Subcutaneous abdominal adipose tissue (tissue), 5 donors: ENCODE data around the gene RASGRF1.

ENCODE experiments used
- H3K27ac ChIP-seq: one replicate; pipeline ENCODE4 v1.7.0; 2013; ENCODE audit warnings: low read depth, mild to moderate bottlenecking, inconsistent platforms, low read length, moderate library complexity
- H3K27me3 ChIP-seq, 5 donors: one replicate each; pipeline ENCODE4 v1.7.0; 2013; ENCODE audit warnings: low read length in 5 of 5, inconsistent platforms in 1 of 5; ENCODE audit not compliant: control insufficient read depth in 5 of 5, insufficient read depth in 4 of 5
- H3K36me3 ChIP-seq, 5 donors: one replicate each; pipeline ENCODE4 v1.7.0; 2013; ENCODE audit warnings: low read length in 5 of 5; ENCODE audit not compliant: control insufficient read depth in 5 of 5, insufficient read depth in 5 of 5
- H3K4me1 ChIP-seq, 5 donors: one replicate each; pipeline ENCODE4 v1.7.0; 2013; ENCODE audit warnings: low read length in 5 of 5, mild to moderate bottlenecking in 3 of 5, moderate library complexity in 1 of 5; ENCODE audit not compliant: control insufficient read depth in 5 of 5, insufficient read depth in 5 of 5
- H3K4me3 ChIP-seq, 5 donors: one replicate each; pipeline ENCODE4 v1.7.0; 2013; ENCODE audit warnings: low read length in 5 of 5, low read depth in 1 of 5
- H3K9ac ChIP-seq, 5 donors: one replicate each; pipeline ENCODE4 v1.7.0; 2013; ENCODE audit warnings: low read length in 5 of 5, mild to moderate bottlenecking in 4 of 5, moderate library complexity in 3 of 5
- H3K9me3 ChIP-seq, 5 donors: one replicate each; pipeline ENCODE4 v1.7.0; 2013; ENCODE audit warnings: low read length in 5 of 5; ENCODE audit not compliant: control insufficient read depth in 5 of 5
- donor health status: healthy.
- donor health status: healthy.
- donor health status: healthy.
- donor health status: healthy.
- donor health status: healthy.

RASGRF1 gene

GRCh38 chr15:79059081-79059572 lies 31.5 kb downstream of the RASGRF1 start:
- no peak overlapping the region for H3K9ac ChIP-seq
- no peaks in the 10 kb centered on the region for H3K9me3 ChIP-seq
- peaks cover 0 to 2% (median 1%) of the 10 kb centered on the region in 5 donors for H3K4me1 ChIP-seq
- H3K4me3 ChIP-seq: no peak overlapping the region
- no peaks in the 10 kb centered on the region for H3K36me3 ChIP-seq
- no peak overlapping the region for H3K27ac ChIP-seq
- peaks cover 0 to 6% (median 3%) of the 10 kb centered on the region in 5 donors for H3K27me3 ChIP-seq

GRCh38 chr15:79058260-79058850 lies 32.2 kb downstream of the RASGRF1 start:
- Histone ChIP-seq H3K4me3 (no peak overlapping the region), H3K4me1 (peaks cover 0 to 9% (median 4%) of the 10 kb centered on the region in 5 donors), H3K27ac (no peak overlapping the region), H3K36me3 (no peaks in the 10 kb centered on the region), H3K9me3 (no peaks in the 10 kb centered on the region), H3K9ac (no peak overlapping the region), H3K27me3 (peaks cover 0 to 6% (median 3%) of the 10 kb centered on the region in 5 donors)

- Histone ChIP-seq H3K27ac (no peak overlapping the region), H3K9ac (no peak overlapping the region), H3K36me3 (no peaks in the 10 kb centered on the region), H3K27me3 (peaks cover 0 to 6% (median 3%) of the 10 kb centered on the region in 5 donors), H3K9me3 (no peaks in the 10 kb centered on the region), H3K4me3 (no peak overlapping the region), H3K4me1 (peaks cover 0 to 11% (median 4%) of the 10 kb centered on the region in 5 donors)
These were observed 33.5 kb downstream of the RASGRF1 start for GRCh38 chr15:79057050-79057449.

GRCh38 chr15:79054350-79054749 lies 36.2 kb downstream of the RASGRF1 start:
- Histone ChIP-seq H3K27me3 (peaks cover 0 to 4% (median 3%) of the 10 kb centered on the region in 5 donors), H3K9ac (no peak overlapping the region), H3K36me3 (no peaks in the 10 kb centered on the region), H3K4me3 (no peak overlapping the region), H3K27ac (no peak overlapping the region), H3K4me1 (peaks cover 0 to 14% (median 4%) of the 10 kb centered on the region in 5 donors), H3K9me3 (no peaks in the 10 kb centered on the region)

- Histone ChIP-seq H3K36me3 (no peaks in the 10 kb centered on the region), H3K9me3 (no peaks in the 10 kb centered on the region), H3K27me3 (peaks cover 0 to 4% (median 3%) of the 10 kb centered on the region in 5 donors), H3K4me3 (no peak overlapping the region), H3K27ac (no peak overlapping the region), H3K4me1 (peaks cover 0 to 14% (median 4%) of the 10 kb centered on the region in 5 donors), H3K9ac (no peak overlapping the region)
These were observed 36.7 kb downstream of the RASGRF1 start for GRCh38 chr15:79053894-79054293.

- H3K4me1 ChIP-seq: peaks cover 0 to 14% (median 4%) of the 10 kb centered on the region in 5 donors
- no peak overlapping the region for H3K9ac ChIP-seq
- H3K36me3 ChIP-seq: no peaks in the 10 kb centered on the region
- no peak overlapping the region for H3K27ac ChIP-seq
- no peaks in the 10 kb centered on the region for H3K9me3 ChIP-seq
- H3K4me3 ChIP-seq: no peak overlapping the region
- H3K27me3 ChIP-seq: peaks cover 0 to 4% (median 2%) of the 10 kb centered on the region in 5 donors
These were observed 38.4 kb downstream of the RASGRF1 start for GRCh38 chr15:79051941-79052731.

- Histone ChIP-seq H3K4me1 (peaks cover 0 to 14% (median 4%) of the 10 kb centered on the region in 5 donors), H3K27ac (no peak overlapping the region), H3K4me3 (no peak overlapping the region), H3K9me3 (no peaks in the 10 kb centered on the region), H3K9ac (no peak overlapping the region), H3K27me3 (peaks cover 0 to 3% (median 0%) of the 10 kb centered on the region in 5 donors), H3K36me3 (no peaks in the 10 kb centered on the region)
These were observed 39.6 kb downstream of the RASGRF1 start for GRCh38 chr15:79051029-79051428.

- no peaks in the 10 kb centered on the region for H3K36me3 ChIP-seq
- no peak overlapping the region for H3K4me3 ChIP-seq
- H3K27me3 ChIP-seq: peaks cover 0 to 3% (median 0%) of the 10 kb centered on the region in 5 donors
- no peak overlapping the region for H3K9ac ChIP-seq
- no peaks in the 10 kb centered on the region for H3K9me3 ChIP-seq
- no peak overlapping the region for H3K27ac ChIP-seq
- peaks cover 0 to 14% (median 4%) of the 10 kb centered on the region in 5 donors for H3K4me1 ChIP-seq
These were observed 40.2 kb downstream of the RASGRF1 start for GRCh38 chr15:79050341-79050740.

- Histone ChIP-seq H3K9me3 (no peaks in the 10 kb centered on the region), H3K36me3 (no peaks in the 10 kb centered on the region), H3K27ac (no peak overlapping the region), H3K4me3 (no peak overlapping the region), H3K9ac (no peak overlapping the region), H3K4me1 (peaks cover 0 to 14% (median 4%) of the 10 kb centered on the region in 5 donors), H3K27me3 (peaks cover 0 to 3% (median 0%) of the 10 kb centered on the region in 5 donors)
These were observed 41.2 kb downstream of the RASGRF1 start for GRCh38 chr15:79049416-79049815.
